ENCODE data around the gene TRDN. TPM values are rescaled to one million over a fixed set of nuclear protein-coding genes. Genes with fewer than 3 reads are reported as not detected.

The TRDN gene
- total RNA-seq: not detected
- long read RNA-seq: 0 reads

GRCh38 chr6:123636782-123637181 is at the start of gene TRDN:
TSS of gene TRDN (minus strand) at chr6:123636950. CDS start at chr6:123636775, 175 bp downstream.
- no peak for TF ChIP-seq CTCF (IDR thresholded peaks at IDR 0.05)
- intact Hi-C loops (cut with DNase I): no loop called here
- no peak for ATAC-seq
- no peaks in the 10 kb centered on the region for H3K36me3 ChIP-seq
- H3K27ac ChIP-seq: no peak within 1 kb of the TSS
- H3K4me3 ChIP-seq: no peak within 1 kb of the TSS
- no peaks in the 10 kb centered on the region for H3K9me3 ChIP-seq
- no peaks in the 10 kb centered on the region for H3K4me1 ChIP-seq
- DNase-seq: no peak
- no peaks in the 10 kb centered on the region for H3K27me3 ChIP-seq (ENCODE audit: low read depth)

- no peaks in the 10 kb centered on the region for H3K9me3 ChIP-seq
- no peak overlapping the region for H3K27ac ChIP-seq
- H3K4me1 ChIP-seq: no peaks in the 10 kb centered on the region
- no peaks in the 10 kb centered on the region for H3K36me3 ChIP-seq
- TF ChIP-seq CTCF (IDR thresholded peaks at IDR 0.05): no peak
- H3K4me3 ChIP-seq: no peak overlapping the region
- intact Hi-C loops (cut with DNase I): no loop called here
- ATAC-seq: no peak
- no peaks in the 10 kb centered on the region for H3K27me3 ChIP-seq (ENCODE audit: low read depth)
- no peak for DNase-seq
These were observed 45.3 kb upstream of the TRDN start for GRCh38 chr6:123681957-123682462.

GRCh38 chr6:123677897-123678296 is 41.1 kb upstream of the TRDN start:
- no peak for DNase-seq
- no peak overlapping the region for H3K4me3 ChIP-seq
- intact Hi-C loops (cut with DNase I): no loop called here

GRCh38 chr6:123676793-123677192 is 40.0 kb upstream of the TRDN start:
- no peaks in the 10 kb centered on the region for H3K9me3 ChIP-seq
- intact Hi-C loops (cut with DNase I): no loop called here
- H3K36me3 ChIP-seq: no peaks in the 10 kb centered on the region
- TF ChIP-seq CTCF (IDR thresholded peaks at IDR 0.05): no peak
- H3K4me3 ChIP-seq: no peak overlapping the region
- no peaks in the 10 kb centered on the region for H3K27me3 ChIP-seq (ENCODE audit: low read depth)
- ATAC-seq (no peak), DNase-seq (no peak)
- H3K4me1 ChIP-seq: no peaks in the 10 kb centered on the region
- H3K27ac ChIP-seq: no peak overlapping the region

More at GRCh38 chr6:123677897-123678296, 41.1 kb upstream of the TRDN start:
- Histone ChIP-seq H3K36me3 (no peaks in the 10 kb centered on the region), H3K9me3 (no peaks in the 10 kb centered on the region), H3K27me3 (ENCODE audit: low read depth) (no peaks in the 10 kb centered on the region), H3K4me1 (no peaks in the 10 kb centered on the region), H3K27ac (no peak overlapping the region)
- no peak for TF ChIP-seq CTCF (IDR thresholded peaks at IDR 0.05)
- ATAC-seq: no peak

- intact Hi-C loops (cut with DNase I): no loop called here
- H3K27ac ChIP-seq: no peak overlapping the region
- no peaks in the 10 kb centered on the region for H3K4me1 ChIP-seq
- ATAC-seq: no peak
- no peak for TF ChIP-seq CTCF (IDR thresholded peaks at IDR 0.05)
- H3K9me3 ChIP-seq: no peaks in the 10 kb centered on the region
- H3K4me3 ChIP-seq: no peak overlapping the region
- H3K27me3 ChIP-seq (ENCODE audit: low read depth): no peaks in the 10 kb centered on the region
- H3K36me3 ChIP-seq: no peaks in the 10 kb centered on the region
- DNase-seq: no peak
These were observed 32.3 kb upstream of the TRDN start for GRCh38 chr6:123668965-123669591.
